ENCODE data around the gene OR4S2.

OR4S2 gene

GRCh38 chr11:55648027-55648426 is at the start of gene OR4S2:
TSS of gene OR4S2 (plus strand) at chr11:55648327. CDS start at chr11:55650904, 2,577 bp downstream.
- TF ChIP-seq ZFX (IDR thresholded peaks at IDR 0.05) (no peak), CTCF (conservative IDR thresholded peaks at IDR 0.05) (no peak)
- no peak within 1 kb of the TSS for H3K27ac ChIP-seq

GRCh38 chr11:55607545-55607944 is 40.6 kb upstream of the OR4S2 start, which contains the start of gene OR4C11:
TSS of gene OR4C11 (minus strand) at chr11:55607645. CDS start at chr11:55604373, 3,272 bp downstream.
- TF ChIP-seq CTCF (conservative IDR thresholded peaks at IDR 0.05) (no peak), ZFX (IDR thresholded peaks at IDR 0.05) (no peak)
- no peak within 1 kb of the TSS for H3K27ac ChIP-seq

GRCh38 chr11:55624531-55624930 is 23.6 kb upstream of the OR4S2 start:
- TF ChIP-seq CTCF (conservative IDR thresholded peaks at IDR 0.05) (no peak), ZFX (IDR thresholded peaks at IDR 0.05) (no peak)
- no peak overlapping the region for H3K27ac ChIP-seq

GRCh38 chr11:55634813-55635212 is 13.3 kb upstream of the OR4S2 start, which contains the start of gene OR4P4:
TSS of gene OR4P4 (plus strand) at chr11:55635113.
- TF ChIP-seq CTCF (conservative IDR thresholded peaks at IDR 0.05) (no peak), ZFX (IDR thresholded peaks at IDR 0.05) (no peak)
- H3K27ac ChIP-seq: no peak within 1 kb of the TSS

- TF ChIP-seq ZFX (IDR thresholded peaks at IDR 0.05): no peak
- TF ChIP-seq CTCF (conservative IDR thresholded peaks at IDR 0.05): no peak
- no peak overlapping the region for H3K27ac ChIP-seq
Observed at GRCh38 chr11:55652560-55652959, 4.4 kb downstream of the OR4S2 start.

- H3K27ac ChIP-seq: no peak overlapping the region
- no peak for TF ChIP-seq ZFX (IDR thresholded peaks at IDR 0.05)
- no peak for TF ChIP-seq CTCF (conservative IDR thresholded peaks at IDR 0.05)
Observed at GRCh38 chr11:55655096-55655495, 7.0 kb downstream of the OR4S2 start.

GRCh38 chr11:55658031-55658573 is 10.0 kb downstream of the OR4S2 start:
- no peak overlapping the region for H3K27ac ChIP-seq
- TF ChIP-seq CTCF (conservative IDR thresholded peaks at IDR 0.05) (no peak), ZFX (IDR thresholded peaks at IDR 0.05) (no peak)
